ENCODE results near the gene SLC38A9. TPM values are rescaled to one million over a fixed set of nuclear protein-coding genes. Genes with fewer than 3 reads are reported as not detected.

SLC38A9 gene
- total RNA-seq, 4 donors from 2014 or later, result 13.2 to 26.2 (median 20.1) TPM

- DNase-seq (ENCODE audit: low spot score), result no peak
- no peak for TF ChIP-seq CTCF (IDR thresholded peaks at IDR 0.05)
- no peak for ATAC-seq (ENCODE audit: low FRiP score)
These were observed 134.6 kb downstream of the SLC38A9 start for GRCh38 chr5:55577353-55578060.

GRCh38 chr5:55576661-55577060 is 135.5 kb downstream of the SLC38A9 start:
- no peak for DNase-seq (ENCODE audit: low spot score)
- no peak for TF ChIP-seq CTCF (IDR thresholded peaks at IDR 0.05)
- no peak for ATAC-seq (ENCODE audit: low FRiP score)

Small RNAs within 50 kb of the gene (small RNA-seq; reads per million reads assigned to genes)
- not detected for gene AC016632.1

Other genes with a start within 250 kb of the SLC38A9 start
- 100 to 1,000 TPM; 248 to 593 (median 409) TPM for gene PLPP1, start 177.4 kb downstream of the SLC38A9 start, total RNA-seq
- gene DDX4, start 25.7 kb upstream of the SLC38A9 start, total RNA-seq, result not detected
- not detected for gene IL31RA, start 139.0 kb upstream of the SLC38A9 start, total RNA-seq